Liver (tissue), 9 donors: ENCODE measurements around the gene ALG6. TPM values are rescaled to one million over a fixed set of nuclear protein-coding genes. Genes with fewer than 3 reads are reported as not detected.
"Not testable (repeated sequence)": the region's sequence is repeated elsewhere in the genome, so short reads cannot be mapped to it uniquely, and the experiment has no call there.

Source experiments
- DNase-seq: peaks from one replicate; pipeline ENCODE4 v3.0.0-alpha.2; 2017; ENCODE audit warnings: low spot score
- H3K27ac ChIP-seq, 2 donors: one replicate each; pipeline ENCODE4 v1.7.0; 2013; ENCODE audit warnings: inconsistent platforms in 2 of 2, low read length in 2 of 2, control low read depth in 1 of 2, low read depth in 1 of 2, mild to moderate bottlenecking in 1 of 2
- H3K27me3 ChIP-seq, 4 donors: one replicate each; pipeline versions ENCODE4 v1.6.1 to v1.7.0; 2013; ENCODE audit warnings: low read length in 3 of 4, inconsistent platforms in 1 of 4, mild to moderate bottlenecking in 1 of 4, moderate library complexity in 1 of 4; ENCODE audit not compliant: control insufficient read depth in 4 of 4, insufficient read depth in 4 of 4
- H3K36me3 ChIP-seq, 4 donors: one replicate each; pipeline versions ENCODE4 v1.6.1 to v1.7.0; 2013; ENCODE audit warnings: low read length in 3 of 4, mild to moderate bottlenecking in 3 of 4, low read depth in 1 of 4, moderate library complexity in 1 of 4; ENCODE audit not compliant: control insufficient read depth in 4 of 4, insufficient read depth in 3 of 4
- H3K4me1 ChIP-seq, 4 donors: one replicate each; pipeline versions ENCODE4 v1.6.1 to v1.7.0; 2013; ENCODE audit warnings: low read length in 3 of 4, mild to moderate bottlenecking in 3 of 4, moderate library complexity in 1 of 4; ENCODE audit not compliant: control insufficient read depth in 4 of 4, insufficient read depth in 4 of 4
- H3K4me3 ChIP-seq, 3 donors: one replicate each; pipeline versions ENCODE4 v1.6.1 to v1.7.0; 2013; ENCODE audit warnings: low read length in 3 of 3, control low read depth in 1 of 3, low read depth in 1 of 3, mild to moderate bottlenecking in 1 of 3
- H3K9ac ChIP-seq, 2 donors: one replicate each; pipeline ENCODE4 v1.7.0; 2013; ENCODE audit warnings: low read length in 2 of 2, mild to moderate bottlenecking in 2 of 2, moderate library complexity in 2 of 2, control low read depth in 1 of 2, low read depth in 1 of 2
- H3K9me3 ChIP-seq, 4 donors: one replicate each; pipeline versions ENCODE4 v1.6.1 to v1.7.0; 2013; ENCODE audit warnings: low read length in 3 of 4; ENCODE audit not compliant: control insufficient read depth in 4 of 4
- ATF3 ChIP-seq: IDR thresholded peaks from 2 replicates; pipeline ENCODE4 v1.6.1; 2016; ENCODE audit warnings: antibody characterized with exemption
- CTCF ChIP-seq: fragments of 150-350 bp; IDR thresholded peaks from 2 replicates; pipeline ENCODE4 v1.5.1; 2017; ENCODE audit warnings: improper control_type of control experiment, low read depth, low read length; ENCODE audit not compliant: missing input control
- EGR1 ChIP-seq, 2 donors: IDR thresholded peaks; 2 replicates each; pipeline ENCODE4 v1.6.1; 2016 to 2018; ENCODE audit warnings: antibody characterized with exemption in 2 of 2, low read depth in 2 of 2
- FOXA1 ChIP-seq: IDR thresholded peaks from 2 replicates; pipeline ENCODE4 v1.6.1; 2016; ENCODE audit warnings: antibody characterized with exemption
- GABPA ChIP-seq, 2 donors: IDR thresholded peaks in 1 of 2; conservative IDR thresholded peaks in 1 of 2; 2 replicates each; pipeline ENCODE4 v1.6.1; 2016; ENCODE audit warnings: antibody characterized with exemption in 2 of 2, mild to moderate bottlenecking in 1 of 2, moderate library complexity in 1 of 2
- HNF4A ChIP-seq, 2 donors: conservative IDR thresholded peaks; 2 replicates each; pipeline ENCODE4 v1.6.1; 2016; ENCODE audit warnings: antibody characterized with exemption in 2 of 2, mild to moderate bottlenecking in 2 of 2
- HNF4G ChIP-seq: IDR thresholded peaks from 2 replicates; pipeline ENCODE4 v1.6.1; 2016; ENCODE audit warnings: antibody characterized with exemption
- JUND ChIP-seq, 2 donors: IDR thresholded peaks; 2 replicates each; pipeline ENCODE4 v1.6.1; 2016; ENCODE audit warnings: antibody characterized with exemption in 2 of 2
- MAX ChIP-seq: IDR thresholded peaks from 2 replicates; pipeline ENCODE4 v1.6.1; 2016; ENCODE audit warnings: antibody characterized with exemption
- NR2F2 ChIP-seq: IDR thresholded peaks from 2 replicates; pipeline ENCODE4 v1.6.1; 2016; ENCODE audit warnings: antibody characterized with exemption
- RAD21 ChIP-seq, 2 donors: IDR thresholded peaks; 2 replicates each; pipeline ENCODE4 v1.6.1; 2016; ENCODE audit warnings: antibody characterized with exemption in 2 of 2, mild to moderate bottlenecking in 2 of 2
- REST ChIP-seq: IDR thresholded peaks from 2 replicates; pipeline ENCODE4 v1.6.1; 2016; ENCODE audit warnings: antibody characterized with exemption, mild to moderate bottlenecking
- RXRA ChIP-seq, 2 donors: IDR thresholded peaks; 2 replicates each; pipeline ENCODE4 v1.6.1; 2017 to 2018; ENCODE audit warnings: antibody characterized with exemption in 2 of 2, mild to moderate bottlenecking in 1 of 2
- SP1 ChIP-seq: IDR thresholded peaks from 2 replicates; pipeline ENCODE4 v1.6.1; 2018; ENCODE audit warnings: antibody characterized with exemption, mild to moderate bottlenecking
- TAF1 ChIP-seq: conservative IDR thresholded peaks from 2 replicates; pipeline ENCODE4 v1.6.1; 2016; ENCODE audit warnings: antibody characterized with exemption, mild to moderate bottlenecking
- YY1 ChIP-seq: IDR thresholded peaks from 2 replicates; pipeline ENCODE4 v1.6.1; 2016; ENCODE audit warnings: antibody characterized with exemption, mild to moderate bottlenecking
- ZBTB33 ChIP-seq: IDR thresholded peaks from 2 replicates; pipeline ENCODE4 v1.6.1; 2016; ENCODE audit warnings: antibody characterized with exemption
- WGBS: extraction: QIAGEN DNeasy Blood & Tissue Kit; methylation state at CpG from one replicate; pipeline ENCODE4 v1.1.7; 2013; 5-methylcytosine and 5-hydroxymethylcytosine counted together
- polyA plus RNA-seq, 2 donors: library from polyadenylated mRNA; stranded (reverse) in 1 of 2; unstranded in 1 of 2; fragments of 200-250 nt in 1 of 2; fragments of >200 nt in 1 of 2; fragmentation: Nextera tagmentation in 1 of 2; extraction: Ambion mirVana in 1 of 2; gene quantifications; one replicate each; pipeline versions ENCODE4 v1.2.1 to v1.2.3, GENCODE V29; 2013 to 2015
- total RNA-seq, 2 donors: library from RNA; depleted of rRNA; stranded (reverse); fragments of >200 nt; gene quantifications; one replicate each; pipeline ENCODE4 v1.2.3, GENCODE V29; 2014
- donor health status: healthy.
- donor health status: healthy.
- donor health status: healthy.
- donor health status: healthy.
- donor health status: healthy.

Gene ALG6
- total and polyA plus RNA-seq, 4 donors = 4.6 to 13.2 (median 6.6) TPM

- no peak for TF ChIP-seq ZBTB33
- TF ChIP-seq RAD21 (IDR thresholded peaks at IDR 0.05) = no peak
Observed at GRCh38 chr1:63350320-63350719, 17.1 kb upstream of the ALG6 start (continued).

GRCh38 chr1:63352736-63353135 lies 14.7 kb upstream of the ALG6 start:
- Histone ChIP-seq H3K9me3 (no peaks in the 10 kb centered on the region), H3K9ac (no peak overlapping the region), H3K27ac (no peak overlapping the region), H3K4me1 (no peaks in the 10 kb centered on the region), H3K36me3 (no peaks in the 10 kb centered on the region), H3K4me3 (no peak overlapping the region), H3K27me3 (peaks cover 0 to 16% (median 0%) of the 10 kb centered on the region in 4 donors)
- DNase-seq = no peak
- no peak for TF ChIP-seq TAF1
- no peak for TF ChIP-seq MAX
- no peak for TF ChIP-seq REST
- no peak for TF ChIP-seq FOXA1
- no peak for TF ChIP-seq GABPA (IDR thresholded peaks at IDR 0.05 in 1 of 2, conservative IDR thresholded peaks at IDR 0.05 in 1 of 2)
- TF ChIP-seq HNF4A (conservative IDR thresholded peaks at IDR 0.05) = no peak
- no peak for TF ChIP-seq HNF4G
- TF ChIP-seq RAD21 (IDR thresholded peaks at IDR 0.05) = no peak
- no peak for TF ChIP-seq YY1
- no peak for TF ChIP-seq CTCF
- no peak for TF ChIP-seq RXRA (IDR thresholded peaks at IDR 0.05)
- TF ChIP-seq ATF3 = no peak
- TF ChIP-seq SP1 = no peak
- no peak for TF ChIP-seq ZBTB33
- no peak for TF ChIP-seq NR2F2
- no peak for TF ChIP-seq JUND (IDR thresholded peaks at IDR 0.05)
- no peak for TF ChIP-seq EGR1 (IDR thresholded peaks at IDR 0.05; ENCODE audit: low read depth in 2 of 2)
- 80% methylated on average over 2 of the region's 2 CpGs for WGBS

- H3K27me3 ChIP-seq = peaks cover 0 to 16% (median 0%) of the 10 kb centered on the region in 4 donors
- not testable (repeated sequence) for H3K9ac ChIP-seq, H3K4me3 ChIP-seq, H3K9me3 ChIP-seq, H3K27ac ChIP-seq, DNase-seq, H3K4me1 ChIP-seq, H3K36me3 ChIP-seq
- WGBS = 81% methylated on average over 2 of the region's 2 CpGs
Observed at GRCh38 chr1:63356234-63356633, 11.2 kb upstream of the ALG6 start.
